Endodermal cell (in vitro differentiated cells): ENCODE results near the gene CD320. TPM values are rescaled to one million over a fixed set of nuclear protein-coding genes. Genes with fewer than 3 reads are reported as not detected.
A peak's percentile ranks its signal among the peaks of the same experiment; 100 is the strongest.

ENCODE experiments used
- DNase-seq: peaks from one replicate; pipeline ENCODE4 v3.0.0-alpha.2; 2017
- H3K27ac ChIP-seq: 2 replicates; pipeline ENCODE4 v1.5.1; 2013; ENCODE audit warnings: mild to moderate bottlenecking, low read depth, low read length, moderate library complexity
- H3K27me3 ChIP-seq: 2 replicates; pipeline ENCODE4 v1.6.1; 2013; ENCODE audit warnings: mild to moderate bottlenecking, low read length, moderate library complexity; ENCODE audit not compliant: insufficient read depth, control insufficient read depth, poor library complexity, severe bottlenecking
- H3K36me3 ChIP-seq: 2 replicates; pipeline ENCODE4 v1.7.0; 2013; ENCODE audit warnings: mild to moderate bottlenecking, low read length, moderate library complexity; ENCODE audit not compliant: control insufficient read depth, insufficient read depth
- H3K4me1 ChIP-seq: one replicate; pipeline ENCODE4 v1.7.0; 2013; ENCODE audit warnings: low read length; ENCODE audit not compliant: control insufficient read depth, insufficient read depth
- H3K4me3 ChIP-seq: 2 replicates; pipeline ENCODE4 v1.5.1; 2013; ENCODE audit warnings: mild to moderate bottlenecking, low read length, moderate library complexity
- H3K9ac ChIP-seq: 2 replicates; pipeline ENCODE4 v1.6.1; 2013; ENCODE audit warnings: mild to moderate bottlenecking, low read length, moderate library complexity; ENCODE audit not compliant: poor library complexity, severe bottlenecking; ENCODE audit errors: extremely low read depth
- H3K9me3 ChIP-seq: 2 replicates; pipeline ENCODE4 v1.6.1; 2013; ENCODE audit warnings: mild to moderate bottlenecking, low read length, moderate library complexity; ENCODE audit not compliant: control insufficient read depth
- H3K27ac Mint-ChIP-seq: 2 replicates; pipeline ENCODE4 v1.8.0; 2020; ENCODE audit warnings: mixed read lengths
- H3K27me3 Mint-ChIP-seq: 2 replicates; pipeline ENCODE4 v1.8.0; 2021; ENCODE audit warnings: mild to moderate bottlenecking, mixed read lengths; ENCODE audit not compliant: insufficient read depth
- H3K36me3 Mint-ChIP-seq: 2 replicates; pipeline ENCODE4 v1.8.0; 2020; ENCODE audit warnings: low read depth, mixed read lengths
- H3K4me1 Mint-ChIP-seq: 2 replicates; pipeline ENCODE4 v1.8.0; 2020; ENCODE audit warnings: mixed read lengths
- H3K4me3 Mint-ChIP-seq: 2 replicates; pipeline ENCODE4 v1.8.0; 2020; ENCODE audit warnings: mild to moderate bottlenecking, moderate library complexity, mixed read lengths
- H3K9me3 Mint-ChIP-seq: 2 replicates; pipeline ENCODE4 v1.8.0; 2020; ENCODE audit warnings: mild to moderate bottlenecking, mixed read lengths
- WGBS, 2 experiments: methylation state at CpG; one replicate each; pipeline versions ENCODE4 v1.1.5 to v1.1.7; 2013; ENCODE audit warnings: missing lambda C conversion rate in 2 of 2, mixed read lengths in 1 of 2; ENCODE audit not compliant: insufficient coverage in 1 of 2, insufficient read length in 1 of 2; 5-methylcytosine and 5-hydroxymethylcytosine counted together
- total RNA-seq, 2 donors: library from RNA; stranded (reverse); fragmentation: NEBNext Ultra II Directional in 1 of 2; extraction: Animal tissue kit (Norgen Biotek cat#: 25700) in 1 of 2; gene quantifications; 2 replicates in 1 of 2; 3 replicates in 1 of 2; pipeline ENCODE4 v1.2.1, GENCODE V29; 2021
- TF ChIP-seq, protein P1 (sequence below): fragments of 200-600 bp; sonication (generic); conservative IDR thresholded peaks from 2 replicates; pipeline ENCODE4 v1.5.0; 2021; ENCODE audit warnings: antibody characterized with exemption, mild to moderate bottlenecking

CD320 gene
- total RNA-seq, 2 donors from 2014 or later, result 63.4 to 72.7 TPM

GRCh38 chr19:8311461-8312260 is 3.5 kb upstream of the CD320 start:
- peaks cover 30% of the 10 kb centered on the region for H3K4me1 Mint-ChIP-seq
- H3K4me3 Mint-ChIP-seq, result no peak overlapping the region
- peaks cover 2% of the 10 kb centered on the region for H3K27me3 Mint-ChIP-seq
- Histone ChIP-seq H3K36me3 (peaks cover 36% of the 10 kb centered on the region), H3K4me1 (peaks cover 3% of the 10 kb centered on the region), H3K27ac (no peak overlapping the region), H3K27me3 (no peaks in the 10 kb centered on the region), H3K4me3 (no peak overlapping the region), H3K9ac (no peak overlapping the region), H3K9me3 (no peaks in the 10 kb centered on the region)
- WGBS, 2 experiments, result 90 to 91% methylated on average over 11 to 15 of the region's 16 CpGs
- H3K27ac Mint-ChIP-seq, result no peak overlapping the region
- no peaks in the 10 kb centered on the region for H3K9me3 Mint-ChIP-seq
- DNase-seq, result no peak
- TF ChIP-seq, protein P1, sequence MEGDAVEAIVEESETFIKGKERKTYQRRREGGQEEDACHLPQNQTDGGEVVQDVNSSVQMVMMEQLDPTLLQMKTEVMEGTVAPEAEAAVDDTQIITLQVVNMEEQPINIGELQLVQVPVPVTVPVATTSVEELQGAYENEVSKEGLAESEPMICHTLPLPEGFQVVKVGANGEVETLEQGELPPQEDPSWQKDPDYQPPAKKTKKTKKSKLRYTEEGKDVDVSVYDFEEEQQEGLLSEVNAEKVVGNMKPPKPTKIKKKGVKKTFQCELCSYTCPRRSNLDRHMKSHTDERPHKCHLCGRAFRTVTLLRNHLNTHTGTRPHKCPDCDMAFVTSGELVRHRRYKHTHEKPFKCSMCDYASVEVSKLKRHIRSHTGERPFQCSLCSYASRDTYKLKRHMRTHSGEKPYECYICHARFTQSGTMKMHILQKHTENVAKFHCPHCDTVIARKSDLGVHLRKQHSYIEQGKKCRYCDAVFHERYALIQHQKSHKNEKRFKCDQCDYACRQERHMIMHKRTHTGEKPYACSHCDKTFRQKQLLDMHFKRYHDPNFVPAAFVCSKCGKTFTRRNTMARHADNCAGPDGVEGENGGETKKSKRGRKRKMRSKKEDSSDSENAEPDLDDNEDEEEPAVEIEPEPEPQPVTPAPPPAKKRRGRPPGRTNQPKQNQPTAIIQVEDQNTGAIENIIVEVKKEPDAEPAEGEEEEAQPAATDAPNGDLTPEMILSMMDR, result no peak
- peaks cover 51% of the 10 kb centered on the region for H3K36me3 Mint-ChIP-seq

GRCh38 chr19:8310342-8311055 is 2.3 kb upstream of the CD320 start:
- Histone ChIP-seq H3K27me3 (no peaks in the 10 kb centered on the region), H3K36me3 (peaks cover 33% of the 10 kb centered on the region), H3K9me3 (no peaks in the 10 kb centered on the region), H3K27ac (no peak overlapping the region), H3K4me1 (no peaks in the 10 kb centered on the region), H3K9ac (no peak overlapping the region), H3K4me3 (no peak overlapping the region)
- DNase-seq, result no peak
- Mint-ChIP-seq H3K9me3 (no peaks in the 10 kb centered on the region), H3K27ac (no peak overlapping the region), H3K27me3 (peaks cover 2% of the 10 kb centered on the region), H3K4me1 (peaks cover 22% of the 10 kb centered on the region), H3K4me3 (no peak overlapping the region), H3K36me3 (peaks cover 47% of the 10 kb centered on the region)
- TF ChIP-seq, protein P1, result no peak
- 95 to 98% methylated on average over 13 to 17 of the region's 17 CpGs for WGBS, 2 experiments

- Mint-ChIP-seq H3K27ac (peak overlapping the region; percentile 82), H3K4me3 (peak overlapping the region; percentile 83), H3K27me3 (peaks cover 2% of the 10 kb centered on the region), H3K36me3 (peaks cover 54% of the 10 kb centered on the region), H3K9me3 (no peaks in the 10 kb centered on the region), H3K4me1 (peaks cover 17% of the 10 kb centered on the region)
- H3K27ac ChIP-seq, result no peak overlapping the region
- DNase-seq, result no peak
- H3K4me1 ChIP-seq, result no peaks in the 10 kb centered on the region
- no peaks in the 10 kb centered on the region for H3K9me3 ChIP-seq
- peak overlapping the region; percentile 75 for H3K9ac ChIP-seq
- TF ChIP-seq, protein P1, result no peak
- no peaks in the 10 kb centered on the region for H3K27me3 ChIP-seq
- H3K4me3 ChIP-seq, result peak overlapping the region; percentile 93
- 78 to 88% methylated on average over 14 to 17 of the region's 17 CpGs for WGBS, 2 experiments
- H3K36me3 ChIP-seq, result peaks cover 31% of the 10 kb centered on the region
These were observed 733 bp upstream of the CD320 start for GRCh38 chr19:8308891-8309291.
